HG02852 (cell line): Measurements from ENCODE around the gene CCDC194.

ENCODE experiments used
- ATAC-seq: cut with Tn5 transposase; IDR thresholded peaks from one replicate; pipeline ENCODE4 v1.9.1; 2021; ENCODE audit warnings: mild to moderate bottlenecking, moderate library complexity; ENCODE audit not compliant: unreplicated experiment

The CCDC194 gene, protein sequence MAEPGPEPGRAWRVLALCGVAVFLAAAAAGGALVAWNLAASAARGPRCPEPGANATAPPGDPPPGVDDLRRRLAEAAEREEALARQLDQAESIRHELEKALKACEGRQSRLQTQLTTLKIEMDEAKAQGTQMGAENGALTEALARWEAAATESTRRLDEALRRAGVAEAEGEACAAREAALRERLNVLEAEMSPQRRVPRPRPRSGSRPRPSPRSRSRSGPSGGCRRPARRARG

DNA sequence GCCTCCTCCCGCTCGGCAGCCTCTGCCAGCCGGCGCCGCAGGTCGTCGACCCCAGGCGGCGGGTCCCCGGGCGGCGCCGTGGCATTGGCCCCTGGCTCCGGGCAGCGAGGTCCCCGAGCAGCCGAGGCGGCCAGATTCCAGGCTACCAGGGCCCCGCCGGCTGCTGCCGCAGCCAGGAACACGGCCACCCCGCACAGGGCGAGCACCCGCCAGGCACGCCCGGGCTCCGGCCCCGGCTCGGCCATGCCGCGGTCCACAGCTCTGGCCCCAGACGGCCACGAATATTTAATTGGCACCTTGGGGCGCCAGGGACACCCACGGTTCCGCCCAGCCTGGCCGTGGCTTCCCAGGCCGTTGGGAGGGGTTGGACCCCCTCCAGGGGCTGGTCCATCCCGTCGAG is at the start of gene CCDC194:
TSS of gene CCDC194 (minus strand) at position 283 of the 400 bp plus-strand sequence. CDS start at position 245, 38 bp downstream.
- no peak for ATAC-seq

DNA sequence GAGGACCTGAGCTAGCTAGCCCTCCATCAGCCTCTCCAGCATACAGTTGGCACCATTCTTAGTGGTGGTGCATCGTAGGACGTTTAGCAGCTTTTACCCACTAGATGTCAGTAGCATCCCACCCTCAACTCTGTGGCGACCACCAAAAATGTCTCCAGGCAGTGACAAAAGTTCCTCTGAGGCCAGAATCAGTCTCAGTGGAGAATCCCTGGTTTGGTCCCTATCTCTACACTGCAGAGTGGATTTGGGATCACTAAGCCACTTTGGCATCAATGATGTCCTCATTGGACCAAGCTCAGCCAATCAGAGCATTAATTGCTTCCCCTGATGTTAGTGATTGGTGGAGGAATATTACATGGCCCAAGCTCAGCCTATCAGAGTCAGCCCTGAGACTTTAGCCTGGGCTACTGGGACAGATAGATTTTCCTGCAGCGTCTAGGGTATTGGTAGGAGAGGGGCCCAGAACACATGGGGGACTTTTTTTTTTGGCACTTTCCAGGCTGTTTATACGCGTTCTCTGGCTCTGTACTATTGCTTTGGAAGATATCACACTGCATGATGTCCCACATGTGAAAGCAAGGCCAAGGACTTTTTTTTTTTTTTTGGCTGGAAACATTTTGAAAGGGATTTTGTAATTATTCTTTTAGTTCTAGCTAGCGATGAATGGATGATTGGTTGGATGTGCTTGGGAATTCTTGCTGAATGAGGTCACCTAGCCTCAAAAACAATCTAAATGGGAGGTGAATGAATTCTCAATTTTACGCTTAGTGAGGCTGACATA is 47.4 kb upstream of the CCDC194 start:
- no peak for ATAC-seq

DNA sequence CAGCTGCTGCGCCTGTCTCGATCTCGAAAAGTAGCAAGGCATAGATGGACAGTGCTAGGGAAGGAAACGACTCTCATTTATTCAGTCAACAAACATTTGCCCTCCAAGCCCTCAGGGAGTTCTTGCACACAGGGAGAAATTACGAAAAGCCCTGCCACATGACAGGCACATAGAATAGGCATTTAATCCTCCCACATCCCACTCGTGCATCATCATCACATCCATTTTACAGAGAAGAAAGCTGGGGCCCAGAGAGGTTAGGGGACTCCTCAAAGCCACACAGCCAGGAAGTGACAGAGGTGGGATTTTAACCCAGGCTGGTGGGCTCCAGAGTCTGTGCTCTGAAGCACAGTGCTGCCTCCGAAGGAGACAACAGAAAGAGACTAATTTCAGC is 42.9 kb upstream of the CCDC194 start:
- ATAC-seq, result no peak

DNA sequence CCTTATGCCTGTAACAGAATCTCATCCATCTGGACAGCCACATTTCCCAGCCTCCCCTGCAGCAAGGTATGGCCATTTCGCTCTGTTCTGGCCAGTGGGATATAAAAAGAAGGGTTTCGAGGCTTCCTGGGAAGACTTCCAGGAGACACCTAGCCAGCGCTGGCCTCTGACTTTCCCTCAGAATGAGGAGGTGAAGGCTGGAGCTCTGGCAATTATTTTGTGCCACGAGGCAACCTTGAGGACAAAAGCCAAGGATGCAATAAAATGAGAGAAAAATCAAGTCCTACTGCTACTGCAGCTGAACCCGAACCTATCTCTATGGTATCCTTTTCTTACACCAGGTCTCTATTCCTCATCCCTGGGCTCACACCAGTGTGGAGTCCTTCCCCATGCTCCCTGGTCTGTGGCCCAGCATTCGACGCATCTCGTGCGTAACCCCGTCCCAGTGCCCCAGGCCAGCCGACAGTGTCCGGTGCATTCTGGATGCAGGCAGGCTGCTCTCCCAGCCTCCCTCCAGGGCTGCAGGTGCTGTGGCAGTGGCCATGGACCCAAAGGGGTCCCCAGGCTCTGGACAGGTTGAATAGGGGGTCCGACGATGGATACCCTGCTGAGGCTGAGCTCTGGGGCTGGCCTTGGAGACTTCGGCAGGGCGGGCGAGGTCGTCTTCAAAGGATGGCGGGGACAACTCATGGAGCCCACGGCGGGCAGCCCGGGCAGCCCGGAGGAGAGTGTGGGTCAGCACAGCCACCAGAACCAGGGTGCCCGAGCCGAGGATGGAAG is 42.3 kb upstream of the CCDC194 start:
- no peak for ATAC-seq

DNA sequence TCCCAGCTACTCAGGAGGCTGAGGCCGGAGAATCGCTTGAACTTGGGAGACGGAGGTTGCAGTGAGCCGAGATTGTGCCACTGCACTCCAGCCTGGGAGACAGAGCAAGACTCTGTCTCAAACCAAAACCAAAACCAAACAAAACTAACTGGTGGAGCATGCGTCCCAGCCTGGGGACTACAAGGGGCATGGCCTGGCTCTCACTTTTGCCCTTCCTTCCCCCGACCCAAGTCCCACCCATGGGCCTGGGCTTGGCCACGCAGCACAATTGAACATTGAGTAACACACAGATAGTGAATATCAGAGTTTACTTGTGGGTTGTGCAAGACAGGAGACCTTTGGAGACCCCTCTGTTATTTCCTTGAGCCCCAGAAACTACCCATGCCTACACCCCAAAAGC is 41.2 kb upstream of the CCDC194 start:
- ATAC-seq, result no peak

DNA sequence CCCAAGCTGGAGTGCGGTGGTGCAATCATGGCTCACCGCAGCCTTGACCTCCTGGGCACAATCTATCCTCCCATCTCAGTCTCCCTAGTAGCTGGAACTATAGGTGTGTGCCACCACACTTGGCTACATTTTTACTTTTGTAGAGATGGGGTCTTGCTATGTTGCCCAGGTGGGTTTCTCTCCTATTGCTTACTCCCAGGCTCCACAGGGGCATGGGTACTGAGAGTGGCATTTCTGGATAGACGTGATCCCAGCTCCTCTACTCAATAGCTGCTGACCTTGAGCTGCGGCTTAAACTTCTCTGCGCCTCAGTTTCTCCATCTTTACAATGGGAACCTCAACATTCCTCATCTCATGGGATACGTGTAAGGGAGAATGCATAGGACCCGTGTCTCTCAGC is 37.4 kb upstream of the CCDC194 start:
- no peak for ATAC-seq

DNA sequence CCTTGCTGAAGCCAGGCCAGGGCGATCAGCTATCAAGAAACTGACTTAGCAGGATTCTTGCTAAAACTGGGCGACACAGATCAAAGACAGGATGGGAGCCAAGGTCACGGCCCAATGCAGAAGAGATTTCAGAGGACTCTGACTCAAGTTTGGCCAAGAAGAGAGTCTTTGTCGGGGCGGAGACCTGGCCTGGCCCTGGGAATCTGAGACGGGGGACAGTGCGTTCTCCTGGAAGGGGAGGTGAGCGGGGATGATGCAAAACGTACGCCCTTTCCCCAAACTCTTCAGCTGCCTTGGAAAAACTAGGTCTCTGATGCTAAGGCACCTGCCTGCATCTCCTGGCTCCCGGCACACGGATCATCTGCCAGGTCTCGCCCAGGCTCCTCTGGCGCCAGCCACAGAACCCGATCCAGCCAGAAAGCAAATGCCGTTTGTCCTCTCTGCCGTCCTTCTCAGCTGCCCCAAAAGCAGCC is 35.7 kb upstream of the CCDC194 start:
- ATAC-seq, result no peak

DNA sequence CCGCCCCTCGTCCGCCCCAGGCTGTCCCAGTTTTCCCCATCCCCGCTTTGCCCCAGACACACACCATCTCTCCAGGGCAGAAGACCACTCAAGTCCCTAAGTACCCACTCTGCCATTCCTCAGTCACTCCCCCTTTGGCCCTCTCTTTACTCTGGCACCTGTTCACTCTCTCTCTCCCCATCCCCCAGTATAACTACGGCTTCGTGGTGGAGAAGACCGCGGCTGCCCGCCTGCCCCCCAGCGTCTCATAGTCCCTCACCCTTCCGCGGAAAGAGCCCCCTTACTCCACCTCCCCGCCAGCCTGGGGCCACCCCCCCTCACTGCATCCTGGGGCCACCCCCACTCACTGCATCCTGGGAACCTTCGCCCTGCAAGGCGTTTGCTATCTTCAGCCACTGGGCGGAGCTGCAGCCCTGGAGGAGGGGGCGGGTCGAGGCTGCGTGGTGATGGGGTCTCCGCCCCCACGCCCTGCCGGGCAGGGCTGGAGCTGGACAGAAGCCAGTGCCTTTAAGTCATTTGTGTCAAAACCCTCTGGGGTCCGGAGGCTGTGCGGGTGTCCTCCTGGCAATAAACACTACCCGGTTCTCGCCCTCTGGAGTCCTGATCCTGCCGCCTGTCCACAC is 30.9 kb upstream of the CCDC194 start:
- ATAC-seq, result no peak

DNA sequence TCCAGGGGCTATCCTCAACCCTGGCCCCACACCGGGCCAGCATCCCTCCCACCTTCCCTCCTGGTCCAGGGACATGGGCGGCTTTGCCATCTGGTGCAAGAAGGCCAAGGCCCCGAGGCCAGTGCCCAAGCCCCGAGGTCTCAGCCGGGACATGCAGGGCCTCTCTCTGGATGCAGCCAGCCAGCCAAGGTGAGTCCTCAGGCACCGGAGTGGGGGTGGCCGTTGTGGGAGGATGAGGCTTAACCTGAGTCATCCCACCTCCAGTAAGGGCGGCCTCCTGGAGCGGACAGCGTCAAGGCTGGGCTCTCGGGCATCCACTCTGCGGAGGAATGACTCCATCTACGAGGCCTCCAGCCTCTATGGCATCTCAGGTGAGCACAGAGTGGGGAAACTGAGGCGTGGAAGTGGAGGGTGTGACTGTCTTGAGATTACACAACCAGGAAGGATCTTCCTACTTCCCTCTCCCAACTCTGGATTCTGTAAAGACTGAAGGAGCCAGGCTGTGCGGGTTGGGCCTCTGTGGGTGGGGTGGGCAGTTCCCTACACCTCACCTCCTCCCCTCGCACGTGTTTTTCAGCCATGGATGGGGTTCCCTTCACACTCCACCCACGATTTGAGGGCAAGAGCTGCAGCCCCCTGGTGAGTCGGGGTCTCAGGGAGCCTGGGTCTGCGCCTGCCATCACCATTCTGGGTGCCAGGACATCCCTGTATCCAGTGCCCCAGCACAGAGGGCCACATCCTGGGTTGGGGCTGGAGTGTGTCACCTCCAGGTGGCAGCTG is 29.6 kb upstream of the CCDC194 start:
- ATAC-seq, result no peak

DNA sequence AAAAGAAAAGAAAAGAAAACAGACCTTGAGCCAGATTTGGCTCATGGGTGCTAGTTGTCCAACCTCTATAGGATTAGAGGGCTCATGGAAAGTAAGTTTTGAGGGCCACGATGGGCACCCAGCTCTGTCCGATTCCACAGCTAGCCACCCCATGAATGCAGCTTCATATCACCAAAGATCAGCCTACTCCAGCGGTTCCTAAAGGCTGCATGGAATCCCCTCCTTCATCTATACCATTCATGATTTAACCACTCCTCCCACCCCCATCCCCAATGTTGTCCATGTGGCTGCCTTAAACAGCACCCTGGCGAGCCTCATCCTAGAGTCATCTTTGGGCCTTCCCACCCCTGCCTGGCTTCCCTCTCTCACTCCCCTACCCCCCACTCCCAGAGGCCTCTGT is 27.9 kb upstream of the CCDC194 start:
- ATAC-seq, result no peak

DNA sequence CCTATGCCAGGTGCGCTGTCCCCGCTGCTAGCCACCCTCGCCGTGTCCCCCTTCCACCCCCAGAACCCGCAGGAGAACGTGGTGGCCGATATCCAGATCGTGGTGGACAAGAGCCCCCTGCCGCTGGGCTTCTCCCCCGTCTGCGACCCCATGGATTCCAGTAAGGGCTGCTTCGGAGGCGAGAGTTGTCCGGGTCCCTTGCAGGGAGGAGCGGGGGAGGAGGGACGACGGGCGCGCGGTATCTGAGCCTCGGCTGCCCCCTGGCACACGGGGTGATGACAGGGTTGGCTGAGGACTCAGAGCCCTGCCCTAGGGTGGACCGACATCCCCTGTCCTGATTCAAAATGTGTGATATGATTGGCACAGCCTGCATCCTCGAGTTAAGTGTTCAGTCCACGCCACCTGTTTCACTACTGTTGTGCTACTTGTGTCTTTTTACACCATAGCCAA is 26.5 kb upstream of the CCDC194 start:
- no peak for ATAC-seq

DNA sequence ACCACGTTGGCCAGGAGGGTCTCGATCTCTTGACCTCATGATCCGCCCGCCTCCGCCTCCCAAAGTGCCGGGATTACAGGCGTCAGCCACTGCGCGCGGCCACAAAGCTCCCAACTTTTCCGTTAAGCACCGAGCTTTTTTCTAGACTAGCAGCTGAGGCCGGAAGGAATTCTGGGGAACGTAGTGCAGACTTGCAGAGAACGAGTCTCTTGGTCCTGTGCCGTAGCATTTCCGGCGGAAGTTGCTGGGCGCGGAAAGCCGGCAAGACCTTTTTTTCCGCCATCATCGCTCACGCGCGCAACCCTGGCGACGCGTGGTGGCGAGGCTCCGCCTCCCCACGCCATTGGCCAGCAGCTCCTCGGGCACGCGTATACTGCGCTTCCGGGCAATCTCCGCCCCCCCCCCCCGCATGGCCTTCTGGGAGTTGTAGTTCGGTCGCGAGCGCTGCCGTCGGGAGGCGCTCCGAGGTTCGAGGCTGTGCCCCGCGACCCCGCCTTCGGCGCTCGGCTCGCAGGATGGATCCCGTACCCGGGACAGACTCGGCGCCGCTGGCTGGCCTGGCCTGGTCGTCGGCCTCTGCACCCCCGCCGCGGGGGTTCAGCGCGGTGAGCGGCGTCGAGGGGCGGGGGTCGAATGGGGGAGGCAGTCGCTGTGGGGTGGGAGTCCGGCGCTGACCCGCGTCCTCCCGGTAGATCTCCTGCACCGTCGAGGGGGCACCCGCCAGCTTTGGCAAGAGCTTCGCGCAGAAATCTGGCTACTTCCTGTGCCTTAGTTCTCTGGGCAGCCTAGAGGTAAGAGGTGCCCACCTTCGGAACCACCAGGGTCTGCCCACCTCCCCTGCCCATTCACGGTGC is 25.9 kb upstream of the CCDC194 start, which contains the start of gene MVB12A:
TSS of gene MVB12A (plus strand) at position 427 of the 854 bp plus-strand sequence. CDS start at position 516, 89 bp downstream.
- ATAC-seq, result peak; percentile 88

DNA sequence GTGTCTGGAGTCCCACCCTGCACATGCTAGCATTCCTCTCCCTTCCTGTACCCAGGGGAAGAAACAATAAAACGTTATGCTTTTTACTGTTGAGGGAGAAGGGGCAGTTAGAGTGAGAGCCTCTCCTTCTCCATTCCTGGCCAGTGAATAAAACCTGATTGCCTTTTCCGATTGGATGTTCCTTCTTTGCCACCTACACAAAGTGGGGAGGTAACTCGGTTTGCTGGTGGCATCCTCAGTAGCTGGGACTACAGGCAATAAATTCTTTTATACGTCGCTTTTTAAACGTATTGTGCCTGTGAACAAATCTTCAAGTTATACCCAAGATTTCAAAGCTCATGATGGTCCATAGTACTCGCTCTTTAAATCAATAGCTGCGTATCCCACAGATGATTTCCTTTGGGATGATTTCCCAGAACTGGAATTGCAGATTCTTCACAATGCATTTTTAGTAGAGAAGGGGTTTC is 25.2 kb upstream of the CCDC194 start:
- no peak for ATAC-seq

DNA sequence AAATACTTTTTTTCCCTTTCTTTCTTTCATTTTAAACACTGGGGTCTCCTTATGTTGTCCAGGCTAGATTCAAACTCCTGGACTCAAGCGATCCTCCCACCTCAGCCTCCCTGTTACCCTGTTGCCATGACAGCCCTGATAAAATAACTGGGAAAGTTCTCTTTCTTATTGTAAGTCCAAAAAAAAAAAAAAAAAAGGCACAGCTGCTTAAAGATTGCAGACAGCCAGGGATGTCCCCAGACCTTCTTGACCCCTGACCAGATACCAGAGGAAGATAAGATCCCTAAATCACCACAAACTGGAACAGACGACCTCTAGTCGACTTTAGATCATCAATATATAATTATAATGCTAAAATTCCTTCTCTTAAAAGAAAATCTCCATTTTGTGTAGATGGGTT is 24.7 kb upstream of the CCDC194 start:
- no peak for ATAC-seq

DNA sequence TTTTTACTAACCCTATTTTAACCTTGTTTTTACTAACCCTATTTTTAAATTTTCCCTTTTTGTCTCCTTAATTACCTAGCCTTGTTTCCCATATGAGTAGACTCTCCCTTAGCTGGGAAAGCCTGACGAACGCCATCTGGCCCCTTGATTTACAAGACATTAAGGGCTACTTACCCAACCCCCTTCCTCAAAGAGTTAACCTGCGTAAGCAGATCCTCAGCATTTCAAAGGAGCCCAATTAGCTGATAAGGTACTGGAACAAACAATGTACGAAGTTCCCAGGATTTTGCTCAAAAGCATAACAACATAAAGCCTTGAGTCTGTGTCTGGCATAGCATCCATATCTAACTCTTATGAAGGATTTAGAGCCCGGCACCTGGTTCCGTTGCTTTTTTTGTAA is 21.1 kb upstream of the CCDC194 start:
- no peak for ATAC-seq

DNA sequence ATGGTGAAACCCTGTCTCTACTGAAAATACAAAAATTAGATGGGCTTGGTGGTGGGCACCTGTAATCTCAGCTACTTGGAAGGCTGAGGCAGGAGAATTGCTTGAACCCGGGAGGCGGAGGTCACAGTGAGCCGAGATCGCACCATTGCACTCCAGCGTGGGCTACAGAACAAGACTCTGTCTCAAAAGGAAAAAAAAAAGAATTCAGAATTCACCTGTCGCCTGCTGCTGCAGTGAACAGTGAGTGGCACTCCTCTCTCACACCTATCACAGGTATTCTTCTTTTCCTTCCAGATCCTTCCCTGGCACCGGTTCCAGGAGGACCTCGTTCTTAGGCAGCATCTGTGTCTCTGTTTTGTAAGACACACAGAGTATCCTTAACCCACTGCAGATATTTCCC is 20.1 kb upstream of the CCDC194 start:
- ATAC-seq, result no peak

DNA sequence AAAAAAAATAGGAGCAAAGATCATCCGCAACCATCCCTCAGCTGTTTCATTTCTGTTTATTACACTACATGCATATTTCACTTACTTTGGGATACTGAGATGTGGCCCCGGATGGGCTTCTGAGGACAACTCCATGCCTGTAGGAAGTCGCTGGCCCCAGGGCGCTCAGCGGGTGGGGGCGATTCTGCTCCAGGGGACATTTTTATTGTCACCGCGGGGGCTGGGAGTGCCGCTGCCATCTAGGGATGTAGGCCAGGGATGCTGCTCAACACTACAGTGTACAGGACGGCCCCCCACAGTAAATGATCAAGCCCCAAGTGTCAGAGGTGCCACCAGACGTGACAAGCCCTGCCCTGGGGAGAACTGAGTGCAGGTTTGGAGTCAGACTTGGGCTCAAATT is 17.8 kb upstream of the CCDC194 start:
- no peak for ATAC-seq

DNA sequence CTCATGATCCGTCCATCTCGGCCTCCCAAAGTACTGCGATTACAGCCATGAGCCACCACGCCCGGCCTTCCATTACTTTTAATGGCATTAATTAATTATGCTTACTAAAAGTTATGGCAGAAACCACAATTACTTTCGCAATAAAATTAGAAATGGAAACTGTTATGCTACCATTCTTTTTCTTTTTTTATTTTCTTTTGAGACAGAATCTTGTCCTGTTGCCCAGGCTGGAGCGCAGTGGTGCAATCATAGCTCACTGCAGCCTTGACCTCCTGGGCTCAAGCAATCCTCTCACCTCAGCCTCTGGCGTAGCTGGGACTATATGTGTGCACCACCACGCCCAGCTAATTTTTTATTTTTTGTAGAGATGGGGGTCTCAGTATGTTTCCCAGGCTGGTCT is 16.0 kb upstream of the CCDC194 start:
- no peak for ATAC-seq

DNA sequence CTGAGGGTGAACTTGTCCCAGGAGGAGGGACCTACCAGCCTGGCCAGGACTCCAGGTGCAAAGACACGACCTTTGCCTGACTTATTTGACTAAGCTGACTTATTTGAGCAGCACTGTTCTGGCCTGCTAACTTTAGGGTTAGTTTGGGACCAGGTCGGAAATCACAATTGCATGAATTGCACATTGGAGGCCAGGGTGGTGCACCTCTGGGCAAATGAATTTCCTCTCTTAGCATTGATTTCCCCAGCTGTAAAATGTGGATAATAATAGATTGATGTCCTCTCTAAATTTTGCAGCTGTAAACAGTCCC is 12.8 kb upstream of the CCDC194 start:
- ATAC-seq, result no peak
